Fibroblast of mammary gland (primary cell): Measurements from ENCODE around the gene IGDCC3.
A peak's percentile ranks its signal among the peaks of the same experiment; 100 is the strongest.

Source experiments
- DNase-seq: peaks from one replicate; pipeline ENCODE4 v3.0.0-alpha.2; 2010; ENCODE audit warnings: low read depth
- H3K4me3 ChIP-seq: 2 replicates; pipeline ENCODE4 v1.5.1; 2011; ENCODE audit warnings: low read depth, mild to moderate bottlenecking, low read length, moderate library complexity; ENCODE audit not compliant: control insufficient read depth
- TF ChIP-seq, protein P1 (sequence below): conservative IDR thresholded peaks from 2 replicates; pipeline ENCODE4 v1.5.1; 2011; ENCODE audit warnings: low read depth, low read length, inconsistent platforms; ENCODE audit not compliant: control insufficient read depth, insufficient read depth

The IGDCC3 gene

DNA sequence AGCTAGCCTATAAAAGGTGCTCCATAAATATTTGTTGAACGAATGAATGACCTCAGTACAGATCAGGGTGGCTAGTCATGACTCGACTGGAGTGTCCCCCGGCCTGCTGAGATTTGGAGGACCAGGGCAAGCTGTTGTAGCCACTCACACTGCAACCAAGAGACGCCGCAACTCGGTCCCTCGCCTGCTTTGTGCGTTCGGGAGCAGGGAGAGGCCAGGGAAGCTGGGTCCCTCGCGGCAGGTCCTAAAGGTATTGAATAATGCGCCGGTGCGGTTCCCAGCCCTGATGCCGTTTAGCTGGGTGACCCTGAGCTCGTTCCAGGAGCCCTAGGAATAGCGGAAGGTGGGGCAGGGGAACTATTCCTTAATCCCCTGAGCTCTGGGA is 43.2 kb upstream of the IGDCC3 start:
- DNase-seq = no peak
- H3K4me3 ChIP-seq = peak overlapping the region; percentile 53
- TF ChIP-seq, protein P1, sequence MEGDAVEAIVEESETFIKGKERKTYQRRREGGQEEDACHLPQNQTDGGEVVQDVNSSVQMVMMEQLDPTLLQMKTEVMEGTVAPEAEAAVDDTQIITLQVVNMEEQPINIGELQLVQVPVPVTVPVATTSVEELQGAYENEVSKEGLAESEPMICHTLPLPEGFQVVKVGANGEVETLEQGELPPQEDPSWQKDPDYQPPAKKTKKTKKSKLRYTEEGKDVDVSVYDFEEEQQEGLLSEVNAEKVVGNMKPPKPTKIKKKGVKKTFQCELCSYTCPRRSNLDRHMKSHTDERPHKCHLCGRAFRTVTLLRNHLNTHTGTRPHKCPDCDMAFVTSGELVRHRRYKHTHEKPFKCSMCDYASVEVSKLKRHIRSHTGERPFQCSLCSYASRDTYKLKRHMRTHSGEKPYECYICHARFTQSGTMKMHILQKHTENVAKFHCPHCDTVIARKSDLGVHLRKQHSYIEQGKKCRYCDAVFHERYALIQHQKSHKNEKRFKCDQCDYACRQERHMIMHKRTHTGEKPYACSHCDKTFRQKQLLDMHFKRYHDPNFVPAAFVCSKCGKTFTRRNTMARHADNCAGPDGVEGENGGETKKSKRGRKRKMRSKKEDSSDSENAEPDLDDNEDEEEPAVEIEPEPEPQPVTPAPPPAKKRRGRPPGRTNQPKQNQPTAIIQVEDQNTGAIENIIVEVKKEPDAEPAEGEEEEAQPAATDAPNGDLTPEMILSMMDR = no peak

DNA sequence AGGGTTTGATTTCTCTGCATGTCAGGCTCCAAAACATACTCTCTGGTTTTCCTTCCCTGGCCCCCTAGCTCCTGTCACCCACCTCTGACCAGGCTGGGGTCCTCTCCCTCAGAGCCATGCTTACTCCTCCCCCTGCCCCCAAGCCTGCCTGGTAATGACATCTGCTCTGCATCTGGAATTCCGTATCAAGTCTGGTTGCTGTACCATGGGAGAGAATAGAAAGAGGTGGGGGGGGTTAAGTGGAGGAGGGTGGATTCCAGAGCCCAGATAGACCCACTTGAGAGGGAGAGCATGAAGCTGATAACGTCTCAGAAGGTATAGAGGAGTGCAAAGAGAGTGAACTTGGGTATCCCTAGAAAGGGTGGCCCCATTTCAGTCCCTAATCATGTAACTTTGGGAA is 40.8 kb upstream of the IGDCC3 start:
- DNase-seq = no peak
- H3K4me3 ChIP-seq = no peak overlapping the region
- TF ChIP-seq, protein P1 = no peak

GRCh38 chr15:65416845-65417416 is 39.1 kb upstream of the IGDCC3 start:
- TF ChIP-seq, protein P1 = no peak
- no peak overlapping the region for H3K4me3 ChIP-seq
- peak; percentile 63 for DNase-seq

GRCh38 chr15:65414841-65415621 is 37.2 kb upstream of the IGDCC3 start:
- no peak overlapping the region for H3K4me3 ChIP-seq
- peak; percentile 26 for DNase-seq
- TF ChIP-seq, protein P1 = no peak

- no peak overlapping the region for H3K4me3 ChIP-seq
- DNase-seq = peak; percentile 10
- TF ChIP-seq, protein P1 = no peak
Measured at GRCh38 chr15:65413760-65414144, 36.0 kb upstream of the IGDCC3 start.

- no peak overlapping the region for H3K4me3 ChIP-seq
- TF ChIP-seq, protein P1 = no peak
- DNase-seq = no peak
Measured at GRCh38 chr15:65413051-65413759, 35.4 kb upstream of the IGDCC3 start.
